ENCODE results near the gene OXT. TPM values are rescaled to one million over a fixed set of nuclear protein-coding genes. Genes with fewer than 3 reads are reported as not detected.
"Not testable (repeated sequence)": the region's sequence is repeated elsewhere in the genome, so short reads cannot be mapped to it uniquely, and the experiment has no call there.

Gene OXT
- total RNA-seq, 1 donor from 2014 or later: not detected

- no peak for ATAC-seq (ENCODE audit: low read depth)
- Mint-ChIP-seq H3K36me3 (ENCODE audit: low read depth) (peaks cover 30% of the 10 kb centered on the region), H3K27ac (no peak overlapping the region), H3K4me1 (peaks cover 6% of the 10 kb centered on the region), H3K27me3 (no peaks in the 10 kb centered on the region), H3K4me3 (no peak overlapping the region), H3K9me3 (no peaks in the 10 kb centered on the region)
- CTCF ChIA-PET: interaction anchor here (3.3 kb wide), 1 partner anchor 64 kb away, joined by 27 read pairs; no protein-coding TSS in a partner anchor
- no peak for TF ChIP-seq CTCF (IDR thresholded peaks at IDR 0.05)
- POLR2A ChIA-PET: no interaction called here
- intact Hi-C loops (cut with micrococcal nuclease): no loop called here
- DNase-seq: no peak
Measured at GRCh38 chr20:3051385-3052019, 19.9 kb upstream of the OXT start.

- Mint-ChIP-seq H3K27me3 (no peaks in the 10 kb centered on the region), H3K27ac (no peak overlapping the region), H3K4me3 (no peak overlapping the region), H3K4me1 (peaks cover 3% of the 10 kb centered on the region), H3K9me3 (no peaks in the 10 kb centered on the region), H3K36me3 (ENCODE audit: low read depth) (no peaks in the 10 kb centered on the region)
- ATAC-seq (ENCODE audit: low read depth): no peak
- ChIA-PET POLR2A (no interaction called here), CTCF (no interaction called here)
- DNase-seq: no peak
- intact Hi-C loops (cut with micrococcal nuclease): no loop called here
- TF ChIP-seq CTCF (IDR thresholded peaks at IDR 0.05): no peak
Measured at GRCh38 chr20:3059489-3059888, 11.9 kb upstream of the OXT start.

GRCh38 chr20:3064119-3064518 lies 7.3 kb upstream of the OXT start:
- peaks cover 32% of the 10 kb centered on the region for H3K4me1 Mint-ChIP-seq
- H3K9me3 Mint-ChIP-seq; H3K36me3 Mint-ChIP-seq (ENCODE audit: low read depth); intact Hi-C loops (cut with micrococcal nuclease); H3K4me3 Mint-ChIP-seq; H3K27ac Mint-ChIP-seq; CTCF ChIA-PET; POLR2A ChIA-PET; ATAC-seq (ENCODE audit: low read depth); H3K27me3 Mint-ChIP-seq; DNase-seq: not testable (repeated sequence)

GRCh38 chr20:3067139-3068014 lies 4.0 kb upstream of the OXT start:
- intact Hi-C loops (cut with micrococcal nuclease): no loop called here
- TF ChIP-seq CTCF (IDR thresholded peaks at IDR 0.05): no peak
- Mint-ChIP-seq H3K36me3 (ENCODE audit: low read depth) (no peaks in the 10 kb centered on the region), H3K9me3 (no peaks in the 10 kb centered on the region), H3K27ac (peak overlapping the region; percentile 46), H3K27me3 (peaks cover 4% of the 10 kb centered on the region), H3K4me1 (peaks cover 48% of the 10 kb centered on the region), H3K4me3 (no peak overlapping the region)
- DNase-seq (no peak), ATAC-seq (ENCODE audit: low read depth) (no peak)
- ChIA-PET CTCF (no interaction called here), POLR2A (no interaction called here)

- Mint-ChIP-seq H3K27ac (peak overlapping the region; percentile 7), H3K9me3 (no peaks in the 10 kb centered on the region), H3K4me1 (peaks cover 52% of the 10 kb centered on the region), H3K4me3 (no peak overlapping the region), H3K36me3 (ENCODE audit: low read depth) (no peaks in the 10 kb centered on the region), H3K27me3 (peaks cover 4% of the 10 kb centered on the region)
- ATAC-seq (ENCODE audit: low read depth): no peak
- no peak for TF ChIP-seq CTCF (IDR thresholded peaks at IDR 0.05)
- ChIA-PET CTCF (no interaction called here), POLR2A (no interaction called here)
- intact Hi-C loops (cut with micrococcal nuclease): no loop called here
- DNase-seq: no peak
Measured at GRCh38 chr20:3068075-3068474, 3.3 kb upstream of the OXT start.

Measured in activated B cell treated with CpG ODN at 0.5 μM for 24 hours (primary cell).